Endothelial cell of umbilical vein (primary cell): ENCODE data around the gene POLR2B. TPM values are rescaled to one million over a fixed set of nuclear protein-coding genes. Genes with fewer than 3 reads are reported as not detected.
"Not testable (repeated sequence)": the region's sequence is repeated elsewhere in the genome, so short reads cannot be mapped to it uniquely, and the experiment has no call there.

Experiments
- BruUV-seq: library from RNA; stranded (reverse); fragments of 400-500 nt; replicated peaks from 2 replicates; lab custom pipeline; 2021; lab: Mats Ljungman, UMichigan
- CTCF ChIA-PET: fragments of 300-600, 350-600 bp; sonication (Branson Sonifier 250); formaldehyde crosslinking; loops from one replicate; lab custom pipeline; 2021; ENCODE audit warnings: antibody characterized with exemption, inconsistent platforms; lab: Charles Lee
- POLR2A ChIA-PET: fragments of 300-600, 350-600 bp; sonication (Branson Sonifier 250); formaldehyde crosslinking; loops from one replicate; lab custom pipeline; 2021; ENCODE audit warnings: antibody characterized with exemption, inconsistent platforms; lab: Charles Lee
- DNase-seq: peaks from one replicate; pipeline ENCODE4 v3.0.0-alpha.2; 2011; ENCODE audit warnings: low read depth, low spot score
- FAIRE-seq: peaks from 2 replicates; lab custom pipeline; 2011; peaks lifted over from hg19 to GRCh38; lab: Jason Lieb, UNC
- H2AFZ ChIP-seq: 2 replicates; pipeline ENCODE4 v1.6.0; 2012; ENCODE audit warnings: low read depth, low read length, control low read depth, inconsistent platforms
- H3K27ac ChIP-seq: 2 replicates; pipeline ENCODE4 v1.5.1; 2011; ENCODE audit warnings: low read depth, mild to moderate bottlenecking, control low read depth, low read length, moderate library complexity; ENCODE audit not compliant: insufficient read depth
- H3K27me3 ChIP-seq, 2 experiments: 2 replicates each; pipeline versions ENCODE4 v1.6.0 to v1.6.1; 2011; ENCODE audit warnings: low read length in 2 of 2, mixed read lengths in 1 of 2; ENCODE audit not compliant: control insufficient read depth in 2 of 2, insufficient read depth in 2 of 2
- H3K36me3 ChIP-seq, 2 experiments: 2 replicates in 1 of 2; 3 replicates in 1 of 2; pipeline ENCODE4 v1.5.1; 2011; ENCODE audit warnings: low read length in 2 of 2, mild to moderate bottlenecking in 1 of 2, moderate library complexity in 1 of 2; ENCODE audit not compliant: control insufficient read depth in 2 of 2, insufficient read depth in 2 of 2; ENCODE audit errors: extremely low read depth in 1 of 2
- H3K4me1 ChIP-seq: 3 replicates; pipeline ENCODE4 v1.5.1; 2011; ENCODE audit warnings: mild to moderate bottlenecking, low read length; ENCODE audit not compliant: control insufficient read depth, insufficient read depth; ENCODE audit errors: extremely low read depth
- H3K4me2 ChIP-seq: 2 replicates; pipeline ENCODE4 v1.6.1; 2011; ENCODE audit warnings: low read length, control low read depth, mixed read lengths; ENCODE audit not compliant: insufficient read depth
- H3K4me3 ChIP-seq, 3 experiments: fragments of 200-600 bp in 1 of 3; sonication (generic), shearing (Covaris generic) in 1 of 3; replicated peaks in 1 of 3; 2 replicates each; pipeline ENCODE4 v1.5.1; 2011 to 2016; ENCODE audit warnings: control low read depth in 3 of 3, low read length in 3 of 3, mild to moderate bottlenecking in 2 of 3, inconsistent platforms in 1 of 3, low read depth in 1 of 3, moderate library complexity in 1 of 3; ENCODE audit not compliant: insufficient read depth in 1 of 3
- H3K79me2 ChIP-seq: 2 replicates; pipeline ENCODE4 v1.6.0; 2012; ENCODE audit warnings: low read length, inconsistent platforms; ENCODE audit not compliant: control insufficient read depth, insufficient read depth
- H3K9ac ChIP-seq: replicated peaks from 2 replicates; pipeline ENCODE3; 2011; ENCODE audit warnings: low read length, control low read depth; ENCODE audit not compliant: insufficient read depth; ENCODE audit errors: extremely low read depth
- H3K9me1 ChIP-seq: replicated peaks from 3 replicates; pipeline ENCODE4 v1.6.0; 2011; ENCODE audit warnings: mild to moderate bottlenecking, low read length; ENCODE audit not compliant: control insufficient read depth, insufficient read depth; ENCODE audit errors: extremely low read depth
- H3K9me3 ChIP-seq: replicated peaks from 2 replicates; pipeline ENCODE4 v1.5.1; 2012; ENCODE audit warnings: low read length, inconsistent platforms; ENCODE audit not compliant: control insufficient read depth, insufficient read depth
- H4K20me1 ChIP-seq: replicated peaks from 2 replicates; pipeline ENCODE3; 2011; ENCODE audit warnings: mild to moderate bottlenecking, low read length; ENCODE audit not compliant: control insufficient read depth, insufficient read depth; ENCODE audit errors: extremely low read depth
- CTCF ChIP-seq, 2 donors: IDR thresholded peaks; 1 replicate in 1 of 2; 2 replicates in 1 of 2; pipeline ENCODE4 v1.5.1; 2011; ENCODE audit warnings: low read length in 2 of 2, mild to moderate bottlenecking in 2 of 2, moderate library complexity in 2 of 2, control low read depth in 1 of 2, inconsistent platforms in 1 of 2, low read depth in 1 of 2; ENCODE audit not compliant: insufficient read depth in 1 of 2; ENCODE audit errors: extremely low read depth in 1 of 2
- EZH2 ChIP-seq: IDR thresholded peaks from 2 replicates; pipeline ENCODE4 v1.6.1; 2012; ENCODE audit warnings: borderline replicate concordance, low read depth, mild to moderate bottlenecking, moderate library complexity, low read length, inconsistent platforms; ENCODE audit not compliant: severe bottlenecking
- FOS ChIP-seq: IDR thresholded peaks from 2 replicates; pipeline ENCODE4 v1.6.1; 2011; ENCODE audit warnings: mild to moderate bottlenecking, low read length, moderate library complexity, borderline replicate concordance; ENCODE audit not compliant: insufficient read depth
- GATA2 ChIP-seq: IDR thresholded peaks from 2 replicates; pipeline ENCODE4 v1.7.0; 2011; ENCODE audit warnings: low read depth, mild to moderate bottlenecking, moderate library complexity, mixed read lengths, low read length; ENCODE audit not compliant: insufficient read length, insufficient read depth
- JUN ChIP-seq: IDR thresholded peaks from 2 replicates; pipeline ENCODE4 v1.6.1; 2011; ENCODE audit warnings: borderline replicate concordance, low read depth; ENCODE audit not compliant: insufficient read length, insufficient read depth
- MAX ChIP-seq: IDR thresholded peaks from 2 replicates; pipeline ENCODE4 v1.6.1; 2011; ENCODE audit not compliant: insufficient read depth, insufficient read length
- MYC ChIP-seq: IDR thresholded peaks from one replicate; pipeline ENCODE4 v1.6.1; 2011; ENCODE audit warnings: mild to moderate bottlenecking, low read depth, low read length
- POLR2A ChIP-seq: IDR thresholded peaks from 2 replicates; pipeline ENCODE4 v1.6.1; 2012; ENCODE audit warnings: low read depth, mild to moderate bottlenecking, control low read depth, low read length
- POLR2AphosphoS5 ChIP-seq: IDR thresholded peaks from 2 replicates; pipeline ENCODE4 v1.6.1; 2012; ENCODE audit warnings: low read depth, mild to moderate bottlenecking, control low read depth, low read length, moderate library complexity; ENCODE audit not compliant: insufficient read depth
- dilution Hi-C: fragments of 300-500 bp; cut with MboI; formaldehyde crosslinking; loops from one replicate; pipeline ENCODE4 v1.15.0; 2019; ENCODE audit warnings: low sequenced_read_pairs; ENCODE audit not compliant: extremely low pct_ligation_motif_present
- intact Hi-C: fragments of 100-400 bp; cut with micrococcal nuclease; formaldehyde crosslinking; loops from one replicate; pipeline ENCODE4 v1.10.0; 2022
- polyA plus RNA-seq, 4 experiments: library from polyadenylated mRNA; depleted of rRNA in 3 of 4; stranded (reverse) in 3 of 4; unstranded in 1 of 4; fragments of >200 nt; gene quantifications; 2 replicates each; pipeline versions ENCODE4 v1.2.1 to v1.2.3, GENCODE V29; 2011 to 2012; ENCODE audit warnings: missing spikeins in 1 of 4
- total RNA-seq: library from RNA; stranded (reverse); gene quantifications from 2 replicates; pipeline ENCODE4 v1.2.3, GENCODE V29; 2021

Gene POLR2B
- total and polyA plus RNA-seq, 2 donors (not counting 3 experiments of a cell fraction or from before 2014, with no cell fraction given) = 75.5 to 148 TPM

- DNase-seq = no peak
- TF ChIP-seq CTCF (IDR thresholded peaks at IDR 0.05; ENCODE audit: extremely low read depth in 1 of 2, insufficient read depth in 1 of 2, low read depth in 1 of 2, low read length in 2 of 2) (no peak), POLR2AphosphoS5 (no peak), FOS (no peak), MAX (no peak), POLR2A (no peak), JUN (no peak), EZH2 (no peak), GATA2 (no peak), MYC (no peak)
- ChIA-PET POLR2A (no interaction called here), CTCF (no interaction called here)
- dilution Hi-C loops (no loop called here), intact Hi-C loops (no loop called here)
- no peak overlapping the region for H3K4me3 ChIP-seq
- H3K9me3 ChIP-seq = no peaks in the 10 kb centered on the region
- no peak overlapping the region for H3K9ac ChIP-seq
- peaks cover 74% of the 10 kb centered on the region for H3K79me2 ChIP-seq
- H3K9me1 ChIP-seq = no peaks in the 10 kb centered on the region
- H3K27ac ChIP-seq = no peak overlapping the region
- H3K4me2 ChIP-seq = no peak overlapping the region
- no peak for FAIRE-seq
- H2AFZ ChIP-seq = no peak overlapping the region
- BruUV-seq = no TSS peak
- no peaks in the 10 kb centered on the region for H3K27me3 ChIP-seq
- no peaks in the 10 kb centered on the region for H4K20me1 ChIP-seq
- H3K4me1 ChIP-seq = peaks cover 21% of the 10 kb centered on the region
- peaks cover 3 to 5% of the 10 kb centered on the region in 2 experiments for H3K36me3 ChIP-seq
Observed at GRCh38 chr4:57059890-57060716, 81.4 kb downstream of the POLR2B start.

- BruUV-seq, H3K27ac ChIP-seq: not testable (repeated sequence)
- H3K79me2 ChIP-seq = peaks cover 73% of the 10 kb centered on the region
Observed at GRCh38 chr4:57060717-57061067, 82.0 kb downstream of the POLR2B start.

More at GRCh38 chr4:57060717-57061067, 82.0 kb downstream of the POLR2B start:
- H3K27me3 ChIP-seq, H3K36me3 ChIP-seq, H3K9me1 ChIP-seq, DNase-seq, CTCF ChIA-PET, H2AFZ ChIP-seq, H3K4me3 ChIP-seq, H4K20me1 ChIP-seq, POLR2A ChIA-PET, H3K9ac ChIP-seq, dilution Hi-C loops, H3K4me2 ChIP-seq, intact Hi-C loops, H3K9me3 ChIP-seq, FAIRE-seq: not testable (repeated sequence)
- H3K4me1 ChIP-seq = peaks cover 27% of the 10 kb centered on the region
